ENCODE results near the gene ATP4B.

Gene ATP4B

GRCh38 chr13:113620036-113620796, 37.8 kb downstream of the ATP4B start:
- Histone ChIP-seq H3K36me3 (ENCODE audit: control insufficient read depth in 2 of 2, insufficient read depth in 1 of 2, low read length in 2 of 2) (peaks cover 3 to 65% of the 10 kb centered on the region in 2 experiments; a peak in 2 of 3 replicates), H3K4me3 (ENCODE audit: low read depth, low read length) (no peak overlapping the region), H3K4me1 (ENCODE audit: control insufficient read depth, insufficient read depth, low read length) (no peaks in the 10 kb centered on the region), H3K27ac (ENCODE audit: extremely low read depth, low read depth, low read length) (no peak overlapping the region), H3K9me3 (ENCODE audit: control insufficient read depth, insufficient read depth, low read depth, low read length) (no peaks in the 10 kb centered on the region)
- no peak for TF ChIP-seq RBAK (tag by site-specific recombination; IDR thresholded peaks at IDR 0.05)
- no peak for TF ChIP-seq KLF17 (tag by site-specific recombination; IDR thresholded peaks at IDR 0.05)
- TF ChIP-seq ZNF2 (tag by site-specific recombination; IDR thresholded peaks at IDR 0.05): no peak
- no peak for TF ChIP-seq ZNF776 (tag by site-specific recombination; IDR thresholded peaks at IDR 0.05; ENCODE audit: borderline replicate concordance)
- TF ChIP-seq ZBTB20 (tag by site-specific recombination; IDR thresholded peaks at IDR 0.05): no peak
- TF ChIP-seq, protein P1, sequence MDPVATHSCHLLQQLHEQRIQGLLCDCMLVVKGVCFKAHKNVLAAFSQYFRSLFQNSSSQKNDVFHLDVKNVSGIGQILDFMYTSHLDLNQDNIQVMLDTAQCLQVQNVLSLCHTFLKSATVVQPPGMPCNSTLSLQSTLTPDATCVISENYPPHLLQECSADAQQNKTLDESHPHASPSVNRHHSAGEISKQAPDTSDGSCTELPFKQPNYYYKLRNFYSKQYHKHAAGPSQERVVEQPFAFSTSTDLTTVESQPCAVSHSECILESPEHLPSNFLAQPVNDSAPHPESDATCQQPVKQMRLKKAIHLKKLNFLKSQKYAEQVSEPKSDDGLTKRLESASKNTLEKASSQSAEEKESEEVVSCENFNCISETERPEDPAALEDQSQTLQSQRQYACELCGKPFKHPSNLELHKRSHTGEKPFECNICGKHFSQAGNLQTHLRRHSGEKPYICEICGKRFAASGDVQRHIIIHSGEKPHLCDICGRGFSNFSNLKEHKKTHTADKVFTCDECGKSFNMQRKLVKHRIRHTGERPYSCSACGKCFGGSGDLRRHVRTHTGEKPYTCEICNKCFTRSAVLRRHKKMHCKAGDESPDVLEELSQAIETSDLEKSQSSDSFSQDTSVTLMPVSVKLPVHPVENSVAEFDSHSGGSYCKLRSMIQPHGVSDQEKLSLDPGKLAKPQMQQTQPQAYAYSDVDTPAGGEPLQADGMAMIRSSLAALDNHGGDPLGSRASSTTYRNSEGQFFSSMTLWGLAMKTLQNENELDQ (tag by site-specific recombination; IDR thresholded peaks at IDR 0.05; ENCODE audit: low read depth): no peak
- TF ChIP-seq KLF16 (tag by site-specific recombination; IDR thresholded peaks at IDR 0.05): no peak
- TF ChIP-seq ZNF792 (tag by site-specific recombination; IDR thresholded peaks at IDR 0.05): no peak
- TF ChIP-seq, protein P2, sequence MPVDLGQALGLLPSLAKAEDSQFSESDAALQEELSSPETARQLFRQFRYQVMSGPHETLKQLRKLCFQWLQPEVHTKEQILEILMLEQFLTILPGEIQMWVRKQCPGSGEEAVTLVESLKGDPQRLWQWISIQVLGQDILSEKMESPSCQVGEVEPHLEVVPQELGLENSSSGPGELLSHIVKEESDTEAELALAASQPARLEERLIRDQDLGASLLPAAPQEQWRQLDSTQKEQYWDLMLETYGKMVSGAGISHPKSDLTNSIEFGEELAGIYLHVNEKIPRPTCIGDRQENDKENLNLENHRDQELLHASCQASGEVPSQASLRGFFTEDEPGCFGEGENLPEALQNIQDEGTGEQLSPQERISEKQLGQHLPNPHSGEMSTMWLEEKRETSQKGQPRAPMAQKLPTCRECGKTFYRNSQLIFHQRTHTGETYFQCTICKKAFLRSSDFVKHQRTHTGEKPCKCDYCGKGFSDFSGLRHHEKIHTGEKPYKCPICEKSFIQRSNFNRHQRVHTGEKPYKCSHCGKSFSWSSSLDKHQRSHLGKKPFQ (tag by site-specific recombination; IDR thresholded peaks at IDR 0.05): no peak
- no peak for TF ChIP-seq ZNF670 (tag by site-specific recombination; IDR thresholded peaks at IDR 0.05; ENCODE audit: low read depth)
- TF ChIP-seq HOXA7 (CRISPR knock-in tag; IDR thresholded peaks at IDR 0.05; ENCODE audit: borderline replicate concordance): no peak
- TF ChIP-seq ZNF174 (tag by site-specific recombination; IDR thresholded peaks at IDR 0.05): no peak
- no peak for TF ChIP-seq ZFP37 (tag by site-specific recombination; IDR thresholded peaks at IDR 0.05)
- TF ChIP-seq ZFP3 (tag by site-specific recombination; IDR thresholded peaks at IDR 0.05; ENCODE audit: low read depth): no peak
- TF ChIP-seq ZNF148 (tag by site-specific recombination; IDR thresholded peaks at IDR 0.05; ENCODE audit: borderline replicate concordance): no peak
- no peak for TF ChIP-seq ELK4 (IDR thresholded peaks at IDR 0.05; ENCODE audit: borderline replicate concordance, low read depth, low read length)
- TF ChIP-seq ZBTB10 (tag by site-specific recombination; IDR thresholded peaks at IDR 0.05): no peak
- TF ChIP-seq, protein P3, sequence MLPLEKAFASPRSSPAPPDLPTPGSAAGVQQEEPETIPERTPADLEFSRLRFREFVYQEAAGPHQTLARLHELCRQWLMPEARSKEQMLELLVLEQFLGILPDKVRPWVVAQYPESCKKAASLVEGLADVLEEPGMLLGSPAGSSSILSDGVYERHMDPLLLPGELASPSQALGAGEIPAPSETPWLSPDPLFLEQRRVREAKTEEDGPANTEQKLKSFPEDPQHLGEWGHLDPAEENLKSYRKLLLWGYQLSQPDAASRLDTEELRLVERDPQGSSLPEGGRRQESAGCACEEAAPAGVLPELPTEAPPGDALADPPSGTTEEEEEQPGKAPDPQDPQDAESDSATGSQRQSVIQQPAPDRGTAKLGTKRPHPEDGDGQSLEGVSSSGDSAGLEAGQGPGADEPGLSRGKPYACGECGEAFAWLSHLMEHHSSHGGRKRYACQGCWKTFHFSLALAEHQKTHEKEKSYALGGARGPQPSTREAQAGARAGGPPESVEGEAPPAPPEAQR (tag by site-specific recombination; IDR thresholded peaks at IDR 0.05): no peak
- TF ChIP-seq ZNF138 (tag by site-specific recombination; IDR thresholded peaks at IDR 0.05; ENCODE audit: borderline replicate concordance): no peak
- no peak for TF ChIP-seq ZNF280D (tag by site-specific recombination; IDR thresholded peaks at IDR 0.05)
- ChIA-PET CTCF (no interaction called here), POLR2A (interaction anchor here (0.6 kb wide), 1 partner anchor 194 kb away, joined by 3 read pairs; no protein-coding TSS in a partner anchor)
